ENCODE data around the gene PARD3.
"Not testable (repeated sequence)": the region's sequence is repeated elsewhere in the genome, so short reads cannot be mapped to it uniquely, and the experiment has no call there.

The PARD3 gene

DNA sequence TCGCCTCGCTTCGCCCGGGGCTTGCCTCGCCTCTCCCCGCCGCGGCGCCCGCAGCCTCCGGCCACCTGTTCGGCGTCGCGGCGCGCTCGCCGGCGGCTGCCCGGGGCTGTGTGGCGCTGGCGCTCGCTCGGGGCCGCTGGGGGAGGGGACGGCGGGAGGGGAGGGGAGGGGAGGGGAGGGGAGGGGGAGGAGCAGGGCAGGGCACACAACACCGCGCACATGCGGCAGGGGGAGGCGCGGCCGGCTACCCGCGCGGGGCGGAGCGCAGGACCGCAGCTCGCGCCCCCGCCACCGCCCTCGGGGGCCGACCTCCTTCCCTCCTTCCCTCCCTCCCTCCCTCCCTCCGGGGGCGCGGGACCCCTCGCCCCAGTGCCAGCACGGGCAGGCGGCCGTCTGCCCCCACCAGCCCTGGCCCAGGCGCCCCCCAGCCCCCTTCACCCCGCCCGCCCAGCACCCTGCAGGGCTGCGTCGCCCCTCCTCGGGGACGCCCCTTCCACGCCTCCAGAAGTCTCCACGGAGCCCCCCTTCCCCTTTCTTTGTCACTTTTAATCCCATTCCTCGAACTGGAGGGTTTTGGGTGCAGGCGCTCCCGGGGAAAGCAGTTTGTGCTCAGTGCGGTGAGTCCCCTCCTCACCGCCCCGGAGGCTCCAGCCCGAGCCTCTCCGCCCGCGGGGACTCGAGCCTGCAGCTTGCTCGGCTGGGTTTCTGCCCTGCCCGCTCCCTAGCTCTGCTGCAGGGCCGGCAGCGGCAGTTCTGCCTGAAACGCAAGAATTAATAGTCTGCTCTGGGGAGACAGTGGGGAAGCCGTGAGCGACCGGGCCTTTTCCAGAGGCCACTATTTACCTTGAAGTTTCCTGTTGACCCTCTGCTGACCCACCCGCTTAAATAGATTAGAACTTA, at the start of gene PARD3:
PARD3 (minus strand) TSS at position 112 of the 900 bp plus-strand sequence. CDS start 301 bp downstream, outside the sequence.
- Histone ChIP-seq H3K9me3 (no peaks in the 10 kb centered on the region), H3K27me3 (ENCODE audit: low read depth) (no peaks in the 10 kb centered on the region), H3K4me1 (peaks cover 7% of the 10 kb centered on the region), H3K4me3 (peak within 1 kb of the TSS; percentile 86), H3K36me3 (replicated peaks) (no peaks in the 10 kb centered on the region)
- in situ Hi-C loops (cut with MboI; ENCODE audit: low sequenced_read_pairs): no loop called here
- peak; percentile 72 to 88 for DNase-seq (ENCODE audit: low spot score in 2 of 2)

DNA sequence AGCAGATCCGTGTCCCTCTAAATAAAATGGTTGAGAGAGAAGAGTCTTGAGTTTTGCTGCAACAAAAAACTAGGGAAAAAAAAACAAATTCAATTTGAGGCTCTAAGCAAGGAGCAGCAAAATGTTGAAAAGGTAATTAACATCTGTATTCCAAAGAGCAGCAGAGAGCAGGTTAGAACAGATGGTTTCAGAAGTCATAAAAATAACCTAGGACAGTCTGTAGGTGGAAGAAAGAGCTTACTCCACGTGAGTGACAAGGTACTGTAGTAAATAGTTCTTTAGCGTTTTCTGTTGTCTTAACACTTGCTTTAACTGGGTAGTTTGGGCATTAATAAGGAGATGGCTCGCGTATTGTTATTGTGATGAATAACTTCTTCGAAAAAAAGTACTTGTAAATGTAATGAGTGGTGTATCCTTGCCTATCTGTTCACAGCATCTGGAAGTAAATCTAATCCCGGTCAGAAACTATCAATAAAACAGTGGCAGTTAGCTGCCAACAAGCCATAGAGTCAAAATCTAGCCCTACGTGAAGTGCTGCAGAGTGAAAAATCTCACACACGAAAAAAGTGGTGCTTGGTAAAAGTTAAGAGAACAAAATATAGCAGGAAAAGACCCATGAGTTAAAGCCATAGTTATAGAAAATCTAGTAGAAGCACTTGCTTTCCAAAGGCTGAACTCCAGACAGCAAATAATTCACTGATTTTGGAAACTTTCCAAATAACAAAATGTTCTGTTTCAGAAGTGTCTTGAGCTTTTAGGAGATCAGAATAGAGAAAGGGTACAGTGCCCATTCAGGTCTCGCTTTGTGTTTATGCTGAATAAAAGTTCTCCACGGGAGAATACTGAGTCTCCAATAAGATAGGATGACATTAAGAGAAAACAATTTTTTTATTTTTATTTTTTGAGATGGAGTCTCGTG, 49.3 kb upstream of the PARD3 start:
- Histone ChIP-seq H3K4me1 (peaks cover 14% of the 10 kb centered on the region), H3K27me3 (ENCODE audit: low read depth) (no peaks in the 10 kb centered on the region), H3K4me3 (no peak overlapping the region), H3K36me3 (replicated peaks) (no peaks in the 10 kb centered on the region), H3K9me3 (no peaks in the 10 kb centered on the region)
- in situ Hi-C loops (cut with MboI; ENCODE audit: low sequenced_read_pairs): no loop called here
- no peak for DNase-seq (ENCODE audit: low spot score in 2 of 2)

DNA sequence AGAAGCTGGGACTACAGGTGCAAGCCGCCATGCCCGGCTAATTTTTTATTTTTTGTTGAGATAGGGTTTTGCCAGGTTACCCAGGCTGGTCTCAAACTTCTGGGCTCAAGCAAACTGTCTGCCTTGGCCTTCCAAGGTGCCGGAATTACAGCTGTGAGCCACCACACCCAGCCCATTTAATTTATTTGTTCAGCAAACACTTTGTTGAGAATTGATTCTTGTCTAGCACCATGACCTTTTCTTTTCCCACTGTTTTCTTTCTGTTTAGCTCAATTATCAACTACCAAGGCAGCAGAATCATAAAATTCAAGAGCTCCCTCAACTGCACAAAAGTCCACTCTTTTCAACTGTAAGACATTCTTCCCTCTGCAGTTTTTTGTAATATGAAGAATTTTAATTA, 47.8 kb upstream of the PARD3 start:
- in situ Hi-C loops (cut with MboI; ENCODE audit: low sequenced_read_pairs): no loop called here
- H3K27me3 ChIP-seq (ENCODE audit: low read depth): no peaks in the 10 kb centered on the region
- H3K9me3 ChIP-seq: no peaks in the 10 kb centered on the region
- no peaks in the 10 kb centered on the region for H3K36me3 ChIP-seq (replicated peaks)
- peaks cover 14% of the 10 kb centered on the region for H3K4me1 ChIP-seq
- DNase-seq (ENCODE audit: low spot score in 2 of 2): no peak
- no peak overlapping the region for H3K4me3 ChIP-seq

DNA sequence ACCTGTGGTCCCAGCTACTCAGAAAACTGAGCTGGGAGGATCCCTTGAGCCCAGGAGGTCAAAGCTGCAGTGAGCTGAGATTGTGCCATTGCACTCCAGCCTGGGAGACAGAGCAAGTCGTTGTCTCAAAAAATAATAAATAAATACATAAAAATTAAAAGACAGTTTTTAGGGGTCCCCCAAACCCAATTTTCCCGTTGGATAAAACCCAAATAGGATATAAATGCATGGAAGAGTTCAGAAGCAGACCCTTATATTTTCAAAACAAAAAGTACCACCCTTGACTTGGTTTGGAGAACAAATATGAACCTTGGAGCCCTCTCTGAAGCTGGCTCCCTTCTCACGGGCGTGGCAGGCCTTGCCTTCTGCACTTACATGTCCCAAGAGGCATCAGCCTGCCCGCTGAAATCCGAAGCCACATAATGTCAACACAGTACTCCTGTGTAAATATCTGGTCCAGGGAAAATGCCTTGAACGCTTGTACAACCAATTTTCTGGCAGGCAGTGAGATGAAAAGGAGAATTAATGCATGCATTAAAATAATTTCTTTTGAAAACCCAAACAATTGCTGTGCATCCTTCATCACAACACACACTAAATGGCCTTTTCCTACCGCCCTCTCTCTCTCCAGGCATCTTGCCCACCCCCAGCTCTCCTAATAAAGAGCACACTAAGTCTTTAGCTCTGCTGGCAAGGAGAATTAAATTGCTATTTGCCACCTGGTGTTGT, 46.4 kb upstream of the PARD3 start:
- in situ Hi-C loops (cut with MboI; ENCODE audit: low sequenced_read_pairs): no loop called here
- Histone ChIP-seq H3K4me3 (no peak overlapping the region), H3K4me1 (peaks cover 14% of the 10 kb centered on the region), H3K36me3 (replicated peaks) (no peaks in the 10 kb centered on the region), H3K27me3 (ENCODE audit: low read depth) (no peaks in the 10 kb centered on the region), H3K9me3 (no peaks in the 10 kb centered on the region)
- peak in 1 of 2 experiments; percentile 49 for DNase-seq (ENCODE audit: low spot score in 2 of 2)

DNA sequence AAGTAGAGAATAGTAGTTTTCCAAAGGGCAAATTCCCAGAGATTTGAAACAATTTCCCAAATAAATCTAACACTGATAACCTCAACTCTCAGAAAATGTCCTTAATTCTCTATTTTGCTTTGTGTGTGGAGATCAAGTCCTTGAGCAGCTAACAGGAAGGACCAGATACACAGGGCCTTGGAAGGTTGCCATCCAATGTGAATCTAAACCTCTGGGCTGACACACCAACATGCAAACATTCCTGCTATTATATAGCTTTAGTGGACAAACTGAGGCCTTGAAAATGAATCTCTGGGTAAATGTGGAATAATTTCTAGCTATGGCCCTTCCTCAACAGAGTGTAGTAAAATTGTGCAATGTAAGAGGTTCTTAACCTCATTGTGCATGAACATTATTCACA, 44.1 kb upstream of the PARD3 start:
- in situ Hi-C loops (cut with MboI; ENCODE audit: low sequenced_read_pairs): no loop called here
- Histone ChIP-seq H3K4me3 (no peak overlapping the region), H3K27me3 (ENCODE audit: low read depth) (no peaks in the 10 kb centered on the region), H3K36me3 (replicated peaks) (no peaks in the 10 kb centered on the region), H3K4me1 (peaks cover 8% of the 10 kb centered on the region), H3K9me3 (no peaks in the 10 kb centered on the region)
- no peak for DNase-seq (ENCODE audit: low spot score in 2 of 2)

DNA sequence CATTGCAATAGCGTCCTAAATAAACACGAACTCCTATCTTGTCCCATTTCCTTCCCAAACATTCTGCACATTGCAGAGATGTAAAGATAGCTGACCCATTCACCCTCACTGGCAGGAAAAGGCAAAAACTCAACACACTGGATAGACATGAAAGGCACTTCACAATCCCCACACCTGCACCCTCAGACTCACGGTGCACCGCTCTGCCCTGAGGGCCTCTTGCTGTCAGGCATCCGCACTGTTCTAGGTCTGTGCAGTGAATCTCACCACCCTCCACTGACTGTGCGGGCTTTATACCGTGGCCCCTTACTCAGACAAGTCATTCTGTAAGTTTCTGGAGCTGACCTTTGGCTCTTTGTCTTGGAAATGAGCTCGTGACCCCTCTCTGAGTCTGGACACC, 42.9 kb upstream of the PARD3 start:
- Histone ChIP-seq H3K27me3 (ENCODE audit: low read depth) (no peaks in the 10 kb centered on the region), H3K4me3 (no peak overlapping the region), H3K9me3 (no peaks in the 10 kb centered on the region), H3K36me3 (replicated peaks) (no peaks in the 10 kb centered on the region), H3K4me1 (peaks cover 6% of the 10 kb centered on the region; the same call in 1 of the 2 replicates)
- no peak for DNase-seq (ENCODE audit: low spot score in 2 of 2)
- in situ Hi-C loops (cut with MboI; ENCODE audit: low sequenced_read_pairs): no loop called here

DNA sequence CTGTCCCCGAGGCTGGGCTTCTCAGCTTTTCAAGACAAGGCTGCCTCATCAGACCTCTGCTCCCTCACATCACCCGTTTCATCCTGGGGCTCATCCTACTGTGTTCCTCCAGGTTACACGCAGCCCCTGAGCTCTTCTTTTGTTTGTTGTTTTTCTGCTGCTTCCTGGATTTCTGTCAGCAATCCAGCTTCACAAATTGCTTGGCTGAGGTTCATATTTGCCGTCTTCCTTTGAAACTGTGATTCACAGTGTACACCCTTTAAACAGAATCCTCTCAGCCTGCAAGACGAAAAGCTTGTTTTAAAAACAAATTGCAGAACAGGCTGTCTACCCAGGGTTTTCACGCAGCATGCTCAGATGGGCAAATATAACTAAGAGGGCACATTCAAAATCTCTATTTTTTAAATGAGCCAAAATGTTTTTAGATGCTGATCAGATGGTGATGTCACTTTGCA, 39.1 kb upstream of the PARD3 start:
- in situ Hi-C loops (cut with MboI; ENCODE audit: low sequenced_read_pairs): no loop called here
- Histone ChIP-seq H3K4me3 (no peak overlapping the region), H3K4me1 (no peaks in the 10 kb centered on the region), H3K36me3 (replicated peaks) (no peaks in the 10 kb centered on the region), H3K27me3 (ENCODE audit: low read depth) (no peaks in the 10 kb centered on the region), H3K9me3 (no peaks in the 10 kb centered on the region)
- no peak for DNase-seq (ENCODE audit: low spot score in 2 of 2)

DNA sequence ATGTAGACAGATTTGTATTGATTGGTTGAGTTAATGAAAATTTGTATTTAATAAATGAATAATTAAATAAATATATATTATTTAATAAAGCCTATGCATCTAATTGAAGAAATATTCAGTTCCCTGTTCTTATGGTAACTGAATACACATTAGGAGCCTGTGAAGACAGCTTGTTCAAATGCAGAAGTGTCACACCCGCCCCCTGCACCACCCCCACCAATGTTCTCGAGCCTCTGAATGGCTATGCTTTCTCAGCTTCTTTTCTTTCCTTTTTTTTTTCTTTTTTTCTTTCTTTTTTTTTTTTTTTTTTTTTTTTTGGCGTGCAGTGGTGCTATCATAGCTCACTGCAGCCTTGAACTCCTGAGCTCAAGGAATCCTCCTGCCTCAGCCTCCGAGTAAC, 38.3 kb upstream of the PARD3 start:
- no peak for DNase-seq (ENCODE audit: low spot score in 2 of 2)
- Histone ChIP-seq H3K4me3 (no peak overlapping the region), H3K9me3 (no peaks in the 10 kb centered on the region), H3K36me3 (replicated peaks) (no peaks in the 10 kb centered on the region), H3K4me1 (no peaks in the 10 kb centered on the region), H3K27me3 (ENCODE audit: low read depth) (no peaks in the 10 kb centered on the region)
- in situ Hi-C loops (cut with MboI; ENCODE audit: low sequenced_read_pairs): no loop called here

DNA sequence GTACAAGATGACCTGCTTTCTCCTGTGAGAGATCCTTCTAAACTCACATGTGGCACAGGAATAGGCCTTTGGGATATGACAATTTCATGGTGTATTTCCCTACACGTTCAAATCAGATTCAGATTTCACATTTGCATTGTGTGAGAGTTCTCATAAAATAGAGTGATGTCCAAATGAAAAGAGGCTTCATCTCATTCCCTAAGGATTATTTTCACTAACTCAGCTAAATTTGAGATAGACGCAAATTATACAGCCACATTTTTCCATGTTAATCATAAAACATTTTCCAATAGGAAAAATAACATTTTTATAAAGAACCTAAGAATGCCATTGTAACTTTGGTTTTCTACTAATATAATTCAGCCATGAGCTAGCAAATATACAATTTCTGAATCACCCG, 35.5 kb upstream of the PARD3 start:
- Histone ChIP-seq H3K4me1 (no peaks in the 10 kb centered on the region), H3K27me3 (ENCODE audit: low read depth) (no peaks in the 10 kb centered on the region), H3K9me3 (no peaks in the 10 kb centered on the region), H3K4me3 (no peak overlapping the region), H3K36me3 (replicated peaks) (no peaks in the 10 kb centered on the region)
- DNase-seq (ENCODE audit: low spot score in 2 of 2): no peak
- in situ Hi-C loops (cut with MboI; ENCODE audit: low sequenced_read_pairs): no loop called here

DNA sequence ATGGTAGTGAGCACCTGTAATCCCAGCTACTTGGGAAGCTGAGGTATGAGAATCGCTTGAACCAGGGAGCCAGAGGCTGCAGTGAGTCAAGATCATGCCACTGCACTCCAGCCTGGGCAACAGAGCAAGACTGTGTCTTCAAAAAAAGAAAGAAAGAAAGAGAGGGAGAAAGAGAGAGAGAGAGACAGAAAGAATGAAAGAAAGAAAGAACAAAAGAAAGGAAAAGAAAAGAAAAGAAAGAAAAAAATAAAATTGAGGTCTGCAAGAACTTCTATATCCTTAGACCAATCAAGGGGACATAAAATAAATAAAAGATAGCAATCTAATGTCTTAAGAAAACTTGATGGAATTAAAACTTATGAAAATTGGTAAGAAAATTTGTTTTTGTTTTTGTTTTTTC, 34.9 kb upstream of the PARD3 start:
- H3K4me3 ChIP-seq: no peak overlapping the region
- H3K4me1 ChIP-seq: no peaks in the 10 kb centered on the region
- H3K9me3 ChIP-seq: no peaks in the 10 kb centered on the region
- no peaks in the 10 kb centered on the region for H3K36me3 ChIP-seq (replicated peaks)
- in situ Hi-C loops (cut with MboI; ENCODE audit: low sequenced_read_pairs): no loop called here
- no peak for DNase-seq (ENCODE audit: low spot score in 2 of 2)
- no peaks in the 10 kb centered on the region for H3K27me3 ChIP-seq (ENCODE audit: low read depth)

DNA sequence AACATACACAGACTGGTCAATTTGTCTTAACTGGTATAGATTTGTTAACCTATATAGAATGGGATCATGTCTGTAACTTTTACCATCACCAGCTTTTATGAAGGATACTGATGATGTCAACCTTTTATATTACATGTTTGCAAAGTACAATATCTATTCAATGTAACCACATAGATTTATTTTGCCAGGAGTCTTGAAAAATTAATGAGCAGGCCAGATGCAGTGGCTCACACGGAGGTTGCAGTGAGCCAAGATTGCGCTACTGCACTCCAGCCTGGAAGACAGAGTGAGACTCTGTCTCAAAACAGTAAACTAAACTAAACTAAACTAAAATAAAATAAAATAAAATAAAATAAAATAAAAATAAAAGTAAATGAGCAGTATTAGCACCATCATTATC, 30.0 kb upstream of the PARD3 start:
- Histone ChIP-seq H3K27me3 (ENCODE audit: low read depth) (no peaks in the 10 kb centered on the region), H3K9me3 (no peaks in the 10 kb centered on the region), H3K4me1 (no peaks in the 10 kb centered on the region), H3K36me3 (replicated peaks) (no peaks in the 10 kb centered on the region), H3K4me3 (no peak overlapping the region)
- in situ Hi-C loops (cut with MboI; ENCODE audit: low sequenced_read_pairs): no loop called here
- no peak for DNase-seq (ENCODE audit: low spot score in 2 of 2)

DNA sequence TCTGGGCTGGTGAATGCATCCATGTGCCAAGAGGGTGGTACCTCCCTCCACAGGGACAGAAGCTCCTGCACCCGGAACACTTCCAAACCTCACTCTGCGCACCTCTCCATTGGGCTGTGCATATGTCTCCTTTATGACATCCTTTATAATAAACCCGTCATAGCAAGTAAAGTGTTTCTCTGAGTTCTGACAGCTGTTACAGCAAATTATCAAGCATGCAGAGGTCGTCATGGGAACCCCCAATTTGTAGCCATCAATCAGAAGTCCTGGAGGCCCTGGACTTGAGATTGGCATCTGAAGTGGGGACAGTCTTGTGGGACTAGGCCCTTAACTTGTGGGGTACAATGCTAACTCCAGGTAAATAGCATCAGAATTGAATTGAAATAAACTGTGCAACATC, 29.4 kb upstream of the PARD3 start:
- DNase-seq (ENCODE audit: low spot score in 2 of 2): no peak
- no peak overlapping the region for H3K4me3 ChIP-seq
- no peaks in the 10 kb centered on the region for H3K36me3 ChIP-seq (replicated peaks)
- no peaks in the 10 kb centered on the region for H3K9me3 ChIP-seq
- no peaks in the 10 kb centered on the region for H3K4me1 ChIP-seq
- in situ Hi-C loops (cut with MboI; ENCODE audit: low sequenced_read_pairs): no loop called here
- no peaks in the 10 kb centered on the region for H3K27me3 ChIP-seq (ENCODE audit: low read depth)

DNA sequence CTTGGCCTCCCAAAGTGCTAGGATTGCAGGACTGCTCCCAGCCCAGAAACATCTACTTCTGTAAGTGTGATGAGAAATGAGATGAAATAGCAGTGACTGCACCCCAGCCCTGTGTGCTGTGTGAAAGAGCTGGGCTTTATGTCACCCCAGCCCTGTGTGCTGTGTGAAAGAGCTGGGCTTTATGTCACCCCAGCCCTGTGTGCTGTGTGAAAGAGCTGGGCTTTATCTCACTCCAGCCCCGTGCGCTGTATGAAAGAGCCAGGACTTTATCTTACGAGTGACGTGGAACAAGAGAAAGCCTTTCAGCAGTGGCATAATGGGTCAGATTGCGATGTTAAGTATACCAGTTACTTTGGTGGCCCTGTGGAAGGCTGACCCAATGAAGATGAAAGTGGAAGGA, 28.4 kb upstream of the PARD3 start:
- H3K36me3 ChIP-seq (replicated peaks); H3K4me1 ChIP-seq; DNase-seq (ENCODE audit: low spot score in 2 of 2); H3K9me3 ChIP-seq; in situ Hi-C loops (cut with MboI; ENCODE audit: low sequenced_read_pairs); H3K4me3 ChIP-seq; H3K27me3 ChIP-seq (ENCODE audit: low read depth): not testable (repeated sequence)
